Measurements from ENCODE around the gene RCVRN. TPM values are rescaled to one million over a fixed set of nuclear protein-coding genes. Genes with fewer than 3 reads are reported as not detected.

RCVRN gene
- polyA plus RNA-seq, 1 donor: not detected

GRCh38 chr17:9850151-9850550 is 54.9 kb downstream of the RCVRN start:
- no peak for DNase-seq

Other genes with a start within 250 kb of the RCVRN start
- not detected for gene DHRS7C, start 113.7 kb downstream of the RCVRN start, polyA plus RNA-seq (ENCODE audit: insufficient read length)
- not detected for gene GSG1L2, start 83.2 kb downstream of the RCVRN start, polyA plus RNA-seq (ENCODE audit: insufficient read length)
- not detected for gene GLP2R, start 79.3 kb downstream of the RCVRN start, polyA plus RNA-seq (ENCODE audit: insufficient read length)

All from left kidney (tissue), 2 donors.